ENCODE results near the gene MSL3.

GRCh38 chrX:11781734-11782370 lies 23.8 kb downstream of the MSL3 start:
- TF ChIP-seq SP1 (IDR thresholded peaks at IDR 0.05) (no peak), LEF1 (IDR thresholded peaks at IDR 0.05; ENCODE audit: borderline replicate concordance) (no peak), ARNT (IDR thresholded peaks at IDR 0.05) (no peak), FOXA1 (IDR thresholded peaks at IDR 0.05) (no peak), FOXM1 (IDR thresholded peaks at IDR 0.05; ENCODE audit: borderline replicate concordance) (no peak), NFRKB (IDR thresholded peaks at IDR 0.05) (no peak)
- TF ChIP-seq, protein P1, sequence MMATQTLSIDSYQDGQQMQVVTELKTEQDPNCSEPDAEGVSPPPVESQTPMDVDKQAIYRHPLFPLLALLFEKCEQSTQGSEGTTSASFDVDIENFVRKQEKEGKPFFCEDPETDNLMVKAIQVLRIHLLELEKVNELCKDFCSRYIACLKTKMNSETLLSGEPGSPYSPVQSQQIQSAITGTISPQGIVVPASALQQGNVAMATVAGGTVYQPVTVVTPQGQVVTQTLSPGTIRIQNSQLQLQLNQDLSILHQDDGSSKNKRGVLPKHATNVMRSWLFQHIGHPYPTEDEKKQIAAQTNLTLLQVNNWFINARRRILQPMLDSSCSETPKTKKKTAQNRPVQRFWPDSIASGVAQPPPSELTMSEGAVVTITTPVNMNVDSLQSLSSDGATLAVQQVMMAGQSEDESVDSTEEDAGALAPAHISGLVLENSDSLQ (IDR thresholded peaks at IDR 0.05): no peak

All from HEK293T (cell line).